K562 (cell line): ENCODE results near the gene ABCD3. TPM values are rescaled to one million over a fixed set of nuclear protein-coding genes. Genes with fewer than 3 reads are reported as not detected.

Experiments used
- KAT7 ChIP-seq: sonication (generic); formaldehyde crosslinking; IDR thresholded peaks from 2 replicates; pipeline ENCODE4 v1.8.0; 2022; ENCODE audit warnings: missing genetic modification reagents, mild to moderate bottlenecking, borderline replicate concordance
- MCM5 ChIP-seq: fragments of 450-650 bp; IDR thresholded peaks from 2 replicates; pipeline ENCODE4 v1.6.1; 2016; ENCODE audit warnings: low read depth
- MTA2 ChIP-seq: fragments of 450-650 bp; IDR thresholded peaks from 2 replicates; pipeline ENCODE4 v1.6.1; 2016; ENCODE audit warnings: low read depth
- PHF21A ChIP-seq: fragments of 450-650 bp; IDR thresholded peaks from 2 replicates; pipeline ENCODE4 v1.6.1; 2017; ENCODE audit warnings: low read depth, borderline replicate concordance
- PRDM10 ChIP-seq: fragments of 450-650 bp; IDR thresholded peaks from 2 replicates; pipeline ENCODE4 v1.6.1; 2018; ENCODE audit not compliant: partially characterized antibody
- TFAP4 ChIP-seq: sonication (generic); formaldehyde crosslinking; IDR thresholded peaks from 2 replicates; pipeline ENCODE4 v1.8.0; 2022; ENCODE audit warnings: missing genetic modification reagents, mild to moderate bottlenecking, moderate library complexity, borderline replicate concordance
- ZC3H4 ChIP-seq: sonication (generic); formaldehyde crosslinking; IDR thresholded peaks from 2 replicates; pipeline ENCODE4 v1.9.0; 2021; ENCODE audit warnings: missing genetic modification reagents, borderline replicate concordance
- ZNF398 ChIP-seq: fragments of 250-450 bp; sonication (Bioruptor Pico); IDR thresholded peaks from 2 replicates; pipeline ENCODE4 v1.8.0; 2021; ENCODE audit warnings: moderate library complexity, mild to moderate bottlenecking, inconsistent platforms
- polyA plus RNA-seq, 8 experiments: library from polyadenylated mRNA; depleted of rRNA in 4 of 8; stranded (reverse) in 5 of 8; unstranded in 3 of 8; fragments of >200 nt; fragmentation: Nextera tagmentation in 2 of 8; fragmentation: Illumina TruSeq in 1 of 8; extraction: Ambion mirVana in 2 of 8; extraction: Trizol in 1 of 8; gene quantifications; 2 replicates each; pipeline versions ENCODE4 v1.2.1 to v1.2.3, GENCODE V29; 2011 to 2014; ENCODE audit warnings: inconsistent platforms in 1 of 8, missing spikeins in 1 of 8
- total RNA-seq, 7 experiments: library from RNA; depleted of rRNA in 6 of 7; stranded (reverse); fragments of >200 nt in 6 of 7; fragmentation: Illumina TruSeq in 2 of 7; extraction: Trizol in 2 of 7; gene quantifications; 2 replicates each; pipeline versions ENCODE4 v1.2.1 to v1.2.3, GENCODE V29; 2011 to 2021; ENCODE audit warnings: low replicate concordance in 1 of 7

The ABCD3 gene
- total and polyA plus RNA-seq, 9 of the 15 experiments (the other 6 are each of a cell fraction or from before 2014, with no cell fraction given), result 11.0 to 30.7 (median 15.5) TPM

GRCh38 chr1:94408104-94408830, 9.9 kb upstream of the ABCD3 start (continued):
- TF ChIP-seq TFAP4 (no peak), MCM5 (no peak), KAT7 (CRISPR knock-in tag) (no peak), MTA2 (no peak), PHF21A (no peak), ZNF398 (CRISPR knock-in tag) (no peak), ZC3H4 (no peak), PRDM10 (no peak)
